ENCODE results near the gene ALG13. TPM values are rescaled to one million over a fixed set of nuclear protein-coding genes. Genes with fewer than 3 reads are reported as not detected.

ALG13 gene
- total RNA-seq, 1 donor: 51.4 TPM

- no peak overlapping the region for H3K4me2 ChIP-seq (ENCODE audit: insufficient read depth, low read length)
- TF ChIP-seq, protein P1, sequence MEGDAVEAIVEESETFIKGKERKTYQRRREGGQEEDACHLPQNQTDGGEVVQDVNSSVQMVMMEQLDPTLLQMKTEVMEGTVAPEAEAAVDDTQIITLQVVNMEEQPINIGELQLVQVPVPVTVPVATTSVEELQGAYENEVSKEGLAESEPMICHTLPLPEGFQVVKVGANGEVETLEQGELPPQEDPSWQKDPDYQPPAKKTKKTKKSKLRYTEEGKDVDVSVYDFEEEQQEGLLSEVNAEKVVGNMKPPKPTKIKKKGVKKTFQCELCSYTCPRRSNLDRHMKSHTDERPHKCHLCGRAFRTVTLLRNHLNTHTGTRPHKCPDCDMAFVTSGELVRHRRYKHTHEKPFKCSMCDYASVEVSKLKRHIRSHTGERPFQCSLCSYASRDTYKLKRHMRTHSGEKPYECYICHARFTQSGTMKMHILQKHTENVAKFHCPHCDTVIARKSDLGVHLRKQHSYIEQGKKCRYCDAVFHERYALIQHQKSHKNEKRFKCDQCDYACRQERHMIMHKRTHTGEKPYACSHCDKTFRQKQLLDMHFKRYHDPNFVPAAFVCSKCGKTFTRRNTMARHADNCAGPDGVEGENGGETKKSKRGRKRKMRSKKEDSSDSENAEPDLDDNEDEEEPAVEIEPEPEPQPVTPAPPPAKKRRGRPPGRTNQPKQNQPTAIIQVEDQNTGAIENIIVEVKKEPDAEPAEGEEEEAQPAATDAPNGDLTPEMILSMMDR (IDR thresholded peaks at IDR 0.05; ENCODE audit: extremely low read depth, low read depth, low read length): no peak
- H3K36me3 ChIP-seq (ENCODE audit: insufficient read depth, low read length): no peaks in the 10 kb centered on the region
- H3K79me2 ChIP-seq (ENCODE audit: insufficient read depth, low read length): no peaks in the 10 kb centered on the region
- H3K4me1 ChIP-seq (ENCODE audit: insufficient read depth, low read length): no peaks in the 10 kb centered on the region
- H3K27me3 ChIP-seq (ENCODE audit: insufficient read depth, low read length): no peaks in the 10 kb centered on the region
- H3K27ac ChIP-seq (ENCODE audit: low read depth, low read length): no peak overlapping the region
- no peak overlapping the region for H2AFZ ChIP-seq (ENCODE audit: low read length)
- H3K9me3 ChIP-seq (ENCODE audit: low read depth, low read length): no peaks in the 10 kb centered on the region
- no peak overlapping the region for H3K4me3 ChIP-seq (ENCODE audit: insufficient read depth, low read length)
- no peaks in the 10 kb centered on the region for H4K20me1 ChIP-seq (ENCODE audit: insufficient read depth, low read length)
- DNase-seq (ENCODE audit: insufficient read length, low spot score, missing footprints): no peak
Measured at GRCh38 chrX:111650845-111651244, 30.1 kb upstream of the ALG13 start.

DNA sequence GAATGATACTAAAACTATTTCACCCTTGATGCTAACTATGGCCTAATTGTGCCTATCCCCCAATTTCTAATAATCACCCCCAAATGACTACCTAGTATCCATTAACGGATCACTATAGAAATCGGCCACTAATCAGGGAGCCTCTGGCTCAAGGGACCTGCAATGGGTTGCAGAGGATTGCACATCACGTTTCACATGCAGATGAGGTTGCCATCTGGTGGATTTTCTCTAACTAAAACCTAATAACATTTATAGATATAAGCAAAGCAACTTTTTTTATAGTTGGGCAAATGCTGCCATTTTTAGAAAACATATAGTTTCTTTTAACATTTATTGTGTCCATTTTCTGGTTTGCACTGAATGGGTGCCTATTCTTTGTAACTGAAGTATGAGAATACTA is 28.3 kb upstream of the ALG13 start:
- Histone ChIP-seq H4K20me1 (ENCODE audit: insufficient read depth, low read length) (no peaks in the 10 kb centered on the region), H3K27me3 (ENCODE audit: insufficient read depth, low read length) (peaks cover 2% of the 10 kb centered on the region), H2AFZ (ENCODE audit: low read length) (no peak overlapping the region), H3K9me3 (ENCODE audit: low read depth, low read length) (no peaks in the 10 kb centered on the region), H3K79me2 (ENCODE audit: insufficient read depth, low read length) (no peaks in the 10 kb centered on the region), H3K4me3 (ENCODE audit: insufficient read depth, low read length) (no peak overlapping the region), H3K36me3 (ENCODE audit: insufficient read depth, low read length) (no peaks in the 10 kb centered on the region), H3K4me1 (ENCODE audit: insufficient read depth, low read length) (no peaks in the 10 kb centered on the region), H3K4me2 (ENCODE audit: insufficient read depth, low read length) (no peak overlapping the region), H3K27ac (ENCODE audit: low read depth, low read length) (no peak overlapping the region)
- peak; percentile 8 for DNase-seq (ENCODE audit: insufficient read length, low spot score, missing footprints)
- TF ChIP-seq, protein P1 (IDR thresholded peaks at IDR 0.05; ENCODE audit: extremely low read depth, low read depth, low read length): no peak

DNA sequence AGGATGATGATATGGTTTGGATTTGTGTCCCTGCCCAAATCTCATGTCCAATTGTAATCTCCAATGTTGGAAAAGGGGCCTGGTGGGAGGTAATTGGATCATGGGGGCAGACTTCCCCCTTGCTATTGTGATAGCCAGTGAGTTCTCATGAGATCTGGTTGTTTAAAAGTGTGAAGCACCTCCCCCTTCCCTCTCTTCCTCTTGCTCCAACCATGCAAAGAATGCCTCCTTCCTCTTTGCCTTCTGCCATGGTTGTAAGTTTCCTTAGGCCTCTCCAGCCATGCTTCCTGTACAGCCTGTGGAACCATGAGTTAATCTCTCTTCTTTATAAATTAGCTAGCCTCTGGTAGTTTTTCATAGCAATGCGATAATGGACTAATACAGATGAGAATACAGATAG is 19.7 kb upstream of the ALG13 start:
- TF ChIP-seq, protein P1 (IDR thresholded peaks at IDR 0.05; ENCODE audit: extremely low read depth, low read depth, low read length): no peak
- Histone ChIP-seq H3K4me2 (ENCODE audit: insufficient read depth, low read length) (no peak overlapping the region), H4K20me1 (ENCODE audit: insufficient read depth, low read length) (no peaks in the 10 kb centered on the region), H3K4me1 (ENCODE audit: insufficient read depth, low read length) (no peaks in the 10 kb centered on the region), H3K36me3 (ENCODE audit: insufficient read depth, low read length) (no peaks in the 10 kb centered on the region), H3K27me3 (ENCODE audit: insufficient read depth, low read length) (peaks cover 4% of the 10 kb centered on the region), H2AFZ (ENCODE audit: low read length) (no peak overlapping the region), H3K79me2 (ENCODE audit: insufficient read depth, low read length) (no peaks in the 10 kb centered on the region), H3K27ac (ENCODE audit: low read depth, low read length) (no peak overlapping the region), H3K4me3 (ENCODE audit: insufficient read depth, low read length) (no peak overlapping the region), H3K9me3 (ENCODE audit: low read depth, low read length) (no peaks in the 10 kb centered on the region)
- no peak for DNase-seq (ENCODE audit: insufficient read length, low spot score, missing footprints)

DNA sequence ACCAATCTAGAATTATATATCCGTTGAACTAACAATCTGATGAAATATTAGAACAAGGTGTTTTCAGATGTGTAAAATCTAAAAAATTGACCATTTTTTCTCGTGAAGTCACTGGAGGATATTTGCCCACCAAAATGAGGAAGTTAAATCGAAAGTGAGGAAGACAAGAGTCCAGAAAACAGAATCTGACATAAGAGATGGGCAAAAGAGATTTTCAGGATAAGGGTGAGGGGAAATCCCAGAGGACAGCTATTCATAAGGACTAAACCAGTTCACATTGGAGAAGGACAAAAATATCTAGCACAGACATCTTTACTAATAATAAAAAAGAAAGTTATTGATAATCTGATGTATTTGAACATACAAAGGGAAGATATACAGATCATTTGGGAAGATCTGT is 18.7 kb upstream of the ALG13 start:
- H3K36me3 ChIP-seq (ENCODE audit: insufficient read depth, low read length): no peaks in the 10 kb centered on the region

More for the DNA sequence above, 18.7 kb upstream of the ALG13 start:
- no peaks in the 10 kb centered on the region for H3K9me3 ChIP-seq (ENCODE audit: low read depth, low read length)
- H4K20me1 ChIP-seq (ENCODE audit: insufficient read depth, low read length): no peaks in the 10 kb centered on the region
- H2AFZ ChIP-seq (ENCODE audit: low read length): no peak overlapping the region
- H3K4me1 ChIP-seq (ENCODE audit: insufficient read depth, low read length): no peaks in the 10 kb centered on the region
- no peak overlapping the region for H3K4me2 ChIP-seq (ENCODE audit: insufficient read depth, low read length)
- peaks cover 4% of the 10 kb centered on the region for H3K27me3 ChIP-seq (ENCODE audit: insufficient read depth, low read length)
- no peaks in the 10 kb centered on the region for H3K79me2 ChIP-seq (ENCODE audit: insufficient read depth, low read length)
- H3K4me3 ChIP-seq (ENCODE audit: insufficient read depth, low read length): no peak overlapping the region
- no peak overlapping the region for H3K27ac ChIP-seq (ENCODE audit: low read depth, low read length)
- TF ChIP-seq, protein P1 (IDR thresholded peaks at IDR 0.05; ENCODE audit: extremely low read depth, low read depth, low read length): no peak
- DNase-seq (ENCODE audit: insufficient read length, low spot score, missing footprints): peak; percentile 52
